Left lung (tissue), 10 donors: Measurements from ENCODE around the gene FOXP4. TPM values are rescaled to one million over a fixed set of nuclear protein-coding genes. Genes with fewer than 3 reads are reported as not detected.

Experiments
- ATAC-seq: fragments of 200-7000 bp; cut with Tn5 transposase; one replicate; pipeline ENCODE4 v1.9.1; 2020; ENCODE audit warnings: moderate library complexity
- DNase-seq, 4 donors: peaks; one replicate each; pipeline ENCODE4 v3.0.0-alpha.2; 2013 to 2020
- H3K27ac ChIP-seq, 2 donors: fragments of 200-600 bp; sonication (generic) in 1 of 2; one replicate each; pipeline versions ENCODE4 v1.5.0 to v1.8.0; 2020 to 2021
- H3K27me3 ChIP-seq, 2 donors: fragments of 200-600 bp; sonication (generic) in 1 of 2; one replicate each; pipeline versions ENCODE4 v1.5.0 to v1.8.0; 2020 to 2021
- H3K36me3 ChIP-seq, 2 donors: fragments of 200-600 bp; sonication (generic) in 1 of 2; one replicate each; pipeline versions ENCODE4 v1.5.0 to v1.8.0; 2020 to 2021
- H3K4me1 ChIP-seq, 2 donors: fragments of 200-600 bp; one replicate each; pipeline ENCODE4 v1.8.0; 2021
- H3K4me3 ChIP-seq, 2 donors: fragments of 200-600 bp; sonication (generic) in 1 of 2; one replicate each; pipeline versions ENCODE4 v1.5.0 to v1.8.0; 2020 to 2021; ENCODE audit warnings: mild to moderate bottlenecking in 1 of 2
- H3K9me3 ChIP-seq, 2 donors: fragments of 200-600 bp; sonication (generic) in 1 of 2; one replicate each; pipeline versions ENCODE4 v1.5.0 to v1.8.0; 2020 to 2021
- intact Hi-C, 2 donors: fragments of 100-400 bp; cut with DNase I; formaldehyde crosslinking; loops; one replicate each; pipeline versions ENCODE4 v1.11.2 to v1.14.2; 2022
- polyA plus RNA-seq, 6 donors: library from polyadenylated mRNA; unstranded; fragments of 120-200 nt; gene quantifications; one replicate each; pipeline ENCODE4 v1.2.1, GENCODE V29; 2013; ENCODE audit not compliant: insufficient read length in 6 of 6
- total RNA-seq, 2 donors: library from RNA; stranded (reverse); fragmentation: NEBNext Ultra II Directional; extraction: Animal tissue kit (Norgen Biotek cat#: 25700); gene quantifications; one replicate each; pipeline ENCODE4 v1.2.1, GENCODE V29; 2021
- TF ChIP-seq, protein P1 (sequence below), 2 donors: fragments of 200-600 bp; sonication (generic) in 1 of 2; IDR thresholded peaks; one replicate each; pipeline versions ENCODE4 v1.5.0 to v1.8.0; 2021; ENCODE audit warnings: antibody characterized with exemption in 2 of 2
- donor health status: DM: no; HTN: yes; CAD: no.
- donor health status: DM: no; HTN: no; CAD: no.

FOXP4 gene
- total and polyA plus RNA-seq, 8 donors: 26.9 to 77.9 (median 60.2) TPM

DNA sequence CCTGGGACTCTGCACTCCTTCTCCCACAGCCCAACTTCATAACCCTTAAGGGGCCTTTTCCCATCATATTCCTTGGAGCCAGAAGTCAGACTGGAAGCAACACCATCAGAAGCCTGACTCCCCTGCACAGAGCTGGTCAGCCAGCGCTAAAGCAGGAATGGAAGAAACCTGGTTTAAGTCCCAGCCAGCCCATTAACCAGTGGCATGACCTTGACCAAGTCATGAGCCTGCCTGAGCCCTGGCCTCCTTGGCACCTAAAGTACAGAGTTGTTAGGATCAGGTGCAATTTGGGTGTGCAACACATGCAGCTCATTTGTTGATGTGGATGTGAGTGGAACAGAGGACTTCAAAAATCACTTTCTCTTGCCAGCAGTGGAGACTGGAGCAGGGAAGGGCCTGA lies 20.8 kb downstream of the FOXP4 start:
- ATAC-seq: no peak
- intact Hi-C loops: no loop called here
- peaks cover 0 to 32% of the 10 kb centered on the region in 2 donors for H3K36me3 ChIP-seq
- H3K4me1 ChIP-seq: peaks cover 7 to 9% of the 10 kb centered on the region in 2 donors
- TF ChIP-seq, protein P1, sequence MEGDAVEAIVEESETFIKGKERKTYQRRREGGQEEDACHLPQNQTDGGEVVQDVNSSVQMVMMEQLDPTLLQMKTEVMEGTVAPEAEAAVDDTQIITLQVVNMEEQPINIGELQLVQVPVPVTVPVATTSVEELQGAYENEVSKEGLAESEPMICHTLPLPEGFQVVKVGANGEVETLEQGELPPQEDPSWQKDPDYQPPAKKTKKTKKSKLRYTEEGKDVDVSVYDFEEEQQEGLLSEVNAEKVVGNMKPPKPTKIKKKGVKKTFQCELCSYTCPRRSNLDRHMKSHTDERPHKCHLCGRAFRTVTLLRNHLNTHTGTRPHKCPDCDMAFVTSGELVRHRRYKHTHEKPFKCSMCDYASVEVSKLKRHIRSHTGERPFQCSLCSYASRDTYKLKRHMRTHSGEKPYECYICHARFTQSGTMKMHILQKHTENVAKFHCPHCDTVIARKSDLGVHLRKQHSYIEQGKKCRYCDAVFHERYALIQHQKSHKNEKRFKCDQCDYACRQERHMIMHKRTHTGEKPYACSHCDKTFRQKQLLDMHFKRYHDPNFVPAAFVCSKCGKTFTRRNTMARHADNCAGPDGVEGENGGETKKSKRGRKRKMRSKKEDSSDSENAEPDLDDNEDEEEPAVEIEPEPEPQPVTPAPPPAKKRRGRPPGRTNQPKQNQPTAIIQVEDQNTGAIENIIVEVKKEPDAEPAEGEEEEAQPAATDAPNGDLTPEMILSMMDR (IDR thresholded peaks at IDR 0.05): no peak
- DNase-seq: no peak
- H3K9me3 ChIP-seq: no peaks in the 10 kb centered on the region
- no peak overlapping the region for H3K4me3 ChIP-seq
- H3K27me3 ChIP-seq: no peaks in the 10 kb centered on the region
- H3K27ac ChIP-seq: no peak overlapping the region

DNA sequence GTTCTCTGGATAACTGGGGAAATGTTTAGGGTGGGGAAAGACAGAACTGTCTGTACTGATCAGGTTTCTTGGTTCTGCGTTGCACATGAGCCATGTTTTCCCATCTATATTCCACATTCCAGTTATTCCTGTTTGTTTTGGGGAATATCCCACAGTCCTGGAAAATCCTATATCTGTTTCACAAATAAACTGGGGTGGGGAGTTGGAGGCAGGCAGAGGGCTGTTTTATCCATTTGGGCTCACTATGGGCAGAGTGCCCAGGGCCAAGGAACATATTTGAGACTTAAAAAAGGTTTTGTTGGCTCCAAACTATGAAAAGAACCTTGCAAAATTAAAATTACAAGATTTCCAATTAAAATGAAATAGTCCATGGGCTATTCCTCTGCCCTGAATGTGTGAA lies 21.5 kb downstream of the FOXP4 start:
- DNase-seq (no peak), ATAC-seq (no peak)
- H3K36me3 ChIP-seq: peaks cover 0 to 32% of the 10 kb centered on the region in 2 donors
- intact Hi-C loops: no loop called here
- H3K4me3 ChIP-seq: no peak overlapping the region
- no peak overlapping the region for H3K27ac ChIP-seq
- H3K9me3 ChIP-seq: no peaks in the 10 kb centered on the region
- TF ChIP-seq, protein P1 (IDR thresholded peaks at IDR 0.05): no peak
- peaks cover 7 to 9% of the 10 kb centered on the region in 2 donors for H3K4me1 ChIP-seq
- no peaks in the 10 kb centered on the region for H3K27me3 ChIP-seq

- Histone ChIP-seq H3K9me3 (no peaks in the 10 kb centered on the region), H3K36me3 (peaks cover 0 to 32% of the 10 kb centered on the region in 2 donors), H3K27me3 (no peaks in the 10 kb centered on the region), H3K4me3 (no peak overlapping the region), H3K4me1 (peaks cover 7 to 9% of the 10 kb centered on the region in 2 donors), H3K27ac (peak overlapping the region; percentile 28 to 53)
- DNase-seq (no peak), ATAC-seq (no peak)
- TF ChIP-seq, protein P1 (IDR thresholded peaks at IDR 0.05): no peak
- intact Hi-C loops: no loop called here
These were observed 22.0 kb downstream of the FOXP4 start for GRCh38 chr6:41568202-41568584.

GRCh38 chr6:41568585-41569384 lies 22.6 kb downstream of the FOXP4 start:
- DNase-seq (peak in 3 of 4 donors; percentile 32 to 80 (median 78)), ATAC-seq (peak; percentile 94)
- no peak overlapping the region for H3K4me3 ChIP-seq
- H3K9me3 ChIP-seq: no peaks in the 10 kb centered on the region
- peak overlapping the region; percentile 53 to 62 for H3K27ac ChIP-seq
- intact Hi-C loops: no loop called here
- peaks cover 7 to 9% of the 10 kb centered on the region in 2 donors for H3K4me1 ChIP-seq
- H3K36me3 ChIP-seq: peaks cover 0 to 36% of the 10 kb centered on the region in 2 donors
- no peaks in the 10 kb centered on the region for H3K27me3 ChIP-seq
- TF ChIP-seq, protein P1 (IDR thresholded peaks at IDR 0.05): no peak

- Histone ChIP-seq H3K27me3 (no peaks in the 10 kb centered on the region), H3K4me1 (peaks cover 7 to 9% of the 10 kb centered on the region in 2 donors), H3K4me3 (no peak overlapping the region), H3K9me3 (no peaks in the 10 kb centered on the region), H3K27ac (no peak overlapping the region), H3K36me3 (peaks cover 0 to 36% of the 10 kb centered on the region in 2 donors)
- no peak for ATAC-seq
- no peak for DNase-seq
- TF ChIP-seq, protein P1 (IDR thresholded peaks at IDR 0.05): no peak
- intact Hi-C loops: loop anchor here in 1 of 2 donors (10.0 kb wide), 1 partner anchor 345 kb away; the partner anchor contains the start of gene TREML4
These were observed 24.1 kb downstream of the FOXP4 start for GRCh38 chr6:41570259-41570615.
